Neural progenitor cell (in vitro differentiated cells): ENCODE data around the gene ATXN7L1. TPM values are rescaled to one million over a fixed set of nuclear protein-coding genes. Genes with fewer than 3 reads are reported as not detected.

ENCODE experiments used
- DNase-seq: peaks from one replicate; pipeline ENCODE4 v3.0.0-alpha.2; 2016; ENCODE audit warnings: low spot score
- H2AFZ ChIP-seq: fragments of 200-600 bp; sonication (generic); replicated peaks from 2 replicates; pipeline ENCODE4 v1.6.1; 2016; ENCODE audit warnings: antibody characterized with exemption
- H3F3A ChIP-seq: fragments of 200-600 bp; sonication (generic); 2 replicates; pipeline ENCODE4 v1.6.1; 2016; ENCODE audit warnings: antibody characterized with exemption, low read depth
- H3K27ac ChIP-seq: fragments of 200-600 bp; sonication (generic); 2 replicates; pipeline ENCODE4 v1.5.1; 2016; ENCODE audit warnings: mild to moderate bottlenecking
- H3K27me3 ChIP-seq: fragments of 200-600 bp; sonication (generic); 2 replicates; pipeline ENCODE4 v1.6.1; 2016; ENCODE audit warnings: mild to moderate bottlenecking, moderate library complexity
- H3K36me3 ChIP-seq: fragments of 200-600 bp; sonication (generic); 2 replicates; pipeline ENCODE4 v1.5.1; 2016
- H3K4me1 ChIP-seq: fragments of 200-600 bp; sonication (generic); 2 replicates; pipeline ENCODE4 v1.6.1; 2016; ENCODE audit warnings: mixed run types
- H3K4me2 ChIP-seq: fragments of 200-600 bp; sonication (generic); 2 replicates; pipeline ENCODE4 v1.6.1; 2016
- H3K4me3 ChIP-seq: fragments of 200-600 bp; sonication (generic); 2 replicates; pipeline ENCODE4 v1.5.1; 2016
- H3K79me2 ChIP-seq: fragments of 200-600 bp; sonication (generic); 2 replicates; pipeline ENCODE4 v1.6.1; 2016; ENCODE audit warnings: low read depth
- H3K9ac ChIP-seq: fragments of 200-600 bp; sonication (generic); 2 replicates; pipeline ENCODE4 v1.6.1; 2016
- H3K9me3 ChIP-seq: fragments of 200-600 bp; sonication (generic); 2 replicates; pipeline ENCODE4 v1.5.1; 2016; ENCODE audit warnings: low read depth
- H4K20me1 ChIP-seq: fragments of 200-600 bp; sonication (generic); 2 replicates; pipeline ENCODE4 v1.6.1; 2016; ENCODE audit warnings: low read depth
- H3K27ac Mint-ChIP-seq: 3 replicates; pipeline ENCODE4 v1.8.0; 2021; ENCODE audit warnings: mixed read lengths
- H3K27me3 Mint-ChIP-seq: 2 replicates; pipeline ENCODE4 v1.8.0; 2022; ENCODE audit warnings: low read depth, mild to moderate bottlenecking, inconsistent platforms, moderate library complexity, mixed read lengths; ENCODE audit not compliant: insufficient read depth
- H3K36me3 Mint-ChIP-seq: 3 replicates; pipeline ENCODE4 v1.8.0; 2021; ENCODE audit warnings: mixed read lengths
- H3K4me1 Mint-ChIP-seq: 3 replicates; pipeline ENCODE4 v1.8.0; 2021; ENCODE audit warnings: mixed read lengths
- H3K4me3 Mint-ChIP-seq: 3 replicates; pipeline ENCODE4 v1.8.0; 2021; ENCODE audit warnings: mild to moderate bottlenecking, moderate library complexity, mixed read lengths
- H3K9me3 Mint-ChIP-seq: 3 replicates; pipeline ENCODE4 v1.8.0; 2020; ENCODE audit warnings: mixed read lengths
- EZH2 ChIP-seq: fragments of 200-600 bp; sonication (generic); IDR thresholded peaks from 2 replicates; pipeline ENCODE4 v1.6.1; 2017; ENCODE audit warnings: antibody characterized with exemption, mild to moderate bottlenecking, moderate library complexity
- EZH2phosphoT487 ChIP-seq: fragments of 200-600 bp; sonication (generic); IDR thresholded peaks from 2 replicates; pipeline ENCODE4 v1.6.1; 2017; ENCODE audit warnings: antibody characterized with exemption
- total RNA-seq: library from RNA; depleted of rRNA; stranded (reverse); fragments of >200 nt; gene quantifications from 2 replicates; pipeline ENCODE4 v1.2.3, GENCODE V29; 2015; ENCODE audit warnings: low replicate concordance
- TF ChIP-seq, protein P1 (sequence below): fragments of 200-600 bp; sonication (generic); IDR thresholded peaks from 2 replicates; pipeline ENCODE4 v1.5.1; 2017; ENCODE audit warnings: antibody characterized with exemption, mild to moderate bottlenecking

Gene ATXN7L1
- total RNA-seq, 1 donor from 2014 or later = 5.9 TPM

DNA sequence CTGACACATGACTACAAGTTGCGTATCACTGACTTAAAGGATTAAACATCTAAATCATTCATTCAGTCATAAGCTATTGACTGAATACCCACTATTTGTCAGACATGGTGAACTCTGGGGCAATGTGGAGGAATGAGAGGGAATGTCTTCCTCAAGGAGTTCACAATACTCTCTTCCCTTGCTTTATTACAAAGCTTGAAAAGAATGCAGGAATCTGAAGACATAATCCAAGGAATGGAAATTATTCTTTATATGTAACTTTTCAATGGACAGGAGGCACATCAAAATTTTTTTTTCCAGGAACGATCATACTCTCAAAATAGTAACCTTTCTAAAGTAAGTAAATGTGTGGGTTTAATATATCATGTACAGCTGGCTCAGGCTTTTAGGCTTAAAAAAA is 111.9 kb downstream of the ATXN7L1 start:
- no peak overlapping the region for H2AFZ ChIP-seq
- no peaks in the 10 kb centered on the region for H3K36me3 ChIP-seq
- Mint-ChIP-seq H3K36me3 (no peaks in the 10 kb centered on the region), H3K4me3 (no peak overlapping the region), H3K4me1 (peaks cover 13% of the 10 kb centered on the region), H3K9me3 (no peaks in the 10 kb centered on the region), H3K27ac (no peak overlapping the region), H3K27me3 (no peaks in the 10 kb centered on the region)
- no peak overlapping the region for H3K4me2 ChIP-seq
- no peak overlapping the region for H3K27ac ChIP-seq
- no peaks in the 10 kb centered on the region for H3K4me1 ChIP-seq
- no peak overlapping the region for H3K4me3 ChIP-seq
- no peaks in the 10 kb centered on the region for H3F3A ChIP-seq
- peaks cover 3% of the 10 kb centered on the region for H4K20me1 ChIP-seq
- H3K9me3 ChIP-seq = no peaks in the 10 kb centered on the region
- no peak for DNase-seq
- no peaks in the 10 kb centered on the region for H3K27me3 ChIP-seq
- TF ChIP-seq, protein P1, sequence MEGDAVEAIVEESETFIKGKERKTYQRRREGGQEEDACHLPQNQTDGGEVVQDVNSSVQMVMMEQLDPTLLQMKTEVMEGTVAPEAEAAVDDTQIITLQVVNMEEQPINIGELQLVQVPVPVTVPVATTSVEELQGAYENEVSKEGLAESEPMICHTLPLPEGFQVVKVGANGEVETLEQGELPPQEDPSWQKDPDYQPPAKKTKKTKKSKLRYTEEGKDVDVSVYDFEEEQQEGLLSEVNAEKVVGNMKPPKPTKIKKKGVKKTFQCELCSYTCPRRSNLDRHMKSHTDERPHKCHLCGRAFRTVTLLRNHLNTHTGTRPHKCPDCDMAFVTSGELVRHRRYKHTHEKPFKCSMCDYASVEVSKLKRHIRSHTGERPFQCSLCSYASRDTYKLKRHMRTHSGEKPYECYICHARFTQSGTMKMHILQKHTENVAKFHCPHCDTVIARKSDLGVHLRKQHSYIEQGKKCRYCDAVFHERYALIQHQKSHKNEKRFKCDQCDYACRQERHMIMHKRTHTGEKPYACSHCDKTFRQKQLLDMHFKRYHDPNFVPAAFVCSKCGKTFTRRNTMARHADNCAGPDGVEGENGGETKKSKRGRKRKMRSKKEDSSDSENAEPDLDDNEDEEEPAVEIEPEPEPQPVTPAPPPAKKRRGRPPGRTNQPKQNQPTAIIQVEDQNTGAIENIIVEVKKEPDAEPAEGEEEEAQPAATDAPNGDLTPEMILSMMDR = no peak
- TF ChIP-seq EZH2phosphoT487 (no peak), EZH2 (no peak)
- H3K79me2 ChIP-seq = no peaks in the 10 kb centered on the region
- no peak overlapping the region for H3K9ac ChIP-seq

- no peaks in the 10 kb centered on the region for H3K27me3 ChIP-seq
- Mint-ChIP-seq H3K4me3 (no peak overlapping the region), H3K4me1 (peaks cover 18% of the 10 kb centered on the region), H3K9me3 (no peaks in the 10 kb centered on the region), H3K36me3 (no peaks in the 10 kb centered on the region), H3K27me3 (no peaks in the 10 kb centered on the region), H3K27ac (peak overlapping the region; percentile 3)
- TF ChIP-seq EZH2 (no peak), EZH2phosphoT487 (no peak)
- TF ChIP-seq, protein P1 = no peak
- H3K4me3 ChIP-seq = no peak overlapping the region
- H3K27ac ChIP-seq = no peak overlapping the region
- H3K9me3 ChIP-seq = no peaks in the 10 kb centered on the region
- H3K9ac ChIP-seq = no peak overlapping the region
- no peaks in the 10 kb centered on the region for H3K36me3 ChIP-seq
- H3K79me2 ChIP-seq = no peaks in the 10 kb centered on the region
- no peak overlapping the region for H2AFZ ChIP-seq
- H3F3A ChIP-seq = no peaks in the 10 kb centered on the region
- H3K4me2 ChIP-seq = no peak overlapping the region
- H3K4me1 ChIP-seq = peaks cover 5% of the 10 kb centered on the region
- no peak for DNase-seq
- no peaks in the 10 kb centered on the region for H4K20me1 ChIP-seq
Observed at GRCh38 chr7:105760551-105761447, 115.6 kb downstream of the ATXN7L1 start.

GRCh38 chr7:105759670-105760550 is 116.5 kb downstream of the ATXN7L1 start:
- Histone ChIP-seq H3K27ac (no peak overlapping the region), H3K9me3 (no peaks in the 10 kb centered on the region), H3K4me3 (no peak overlapping the region), H3F3A (no peaks in the 10 kb centered on the region), H2AFZ (no peak overlapping the region), H3K4me1 (peaks cover 5% of the 10 kb centered on the region), H3K9ac (no peak overlapping the region), H3K79me2 (no peaks in the 10 kb centered on the region), H4K20me1 (no peaks in the 10 kb centered on the region), H3K4me2 (no peak overlapping the region), H3K36me3 (no peaks in the 10 kb centered on the region), H3K27me3 (no peaks in the 10 kb centered on the region)
- no peak overlapping the region for H3K27ac Mint-ChIP-seq
- peaks cover 3% of the 10 kb centered on the region for H3K27me3 Mint-ChIP-seq
- H3K4me3 Mint-ChIP-seq = no peak overlapping the region
- TF ChIP-seq EZH2 (no peak), EZH2phosphoT487 (no peak)
- TF ChIP-seq, protein P1 = peak; percentile 62
- H3K9me3 Mint-ChIP-seq = no peaks in the 10 kb centered on the region
- peak; percentile 57 for DNase-seq
- no peaks in the 10 kb centered on the region for H3K36me3 Mint-ChIP-seq
- peaks cover 18% of the 10 kb centered on the region for H3K4me1 Mint-ChIP-seq
